SU-DHL-6 (cell line): ENCODE results near the gene IFIT5.

Experiments
- H2AFZ ChIP-seq: fragments of 200-600 bp; sonication (generic); 2 replicates; pipeline ENCODE4 v1.6.1; 2014; ENCODE audit warnings: low read depth, mild to moderate bottlenecking, moderate library complexity, mixed read lengths, antibody characterized with exemption, low read length; ENCODE audit not compliant: severe bottlenecking
- H3F3A ChIP-seq: fragments of 200-600 bp; shearing (Covaris generic); 2 replicates; pipeline ENCODE4 v1.6.0; 2016; ENCODE audit warnings: antibody characterized with exemption, mild to moderate bottlenecking; ENCODE audit not compliant: insufficient read depth
- H3K27ac ChIP-seq: fragments of 200-600 bp; sonication (generic); 2 replicates; pipeline ENCODE4 v1.5.1; 2016; ENCODE audit warnings: low read depth, mild to moderate bottlenecking, low read length, moderate library complexity, mixed read lengths
- H3K27me3 ChIP-seq: fragments of 200-600 bp; sonication (generic), shearing (Covaris generic); 2 replicates; pipeline ENCODE4 v1.6.0; 2014; ENCODE audit warnings: mild to moderate bottlenecking, low read length
- H3K36me3 ChIP-seq: fragments of 200-600 bp; sonication (generic); 2 replicates; pipeline ENCODE4 v1.6.1; 2014; ENCODE audit warnings: mild to moderate bottlenecking, low read length, mixed read lengths
- H3K4me2 ChIP-seq: fragments of 300-600, 200-600 bp; shearing (Covaris generic), sonication (generic); 2 replicates; pipeline ENCODE4 v1.6.0; 2014; ENCODE audit warnings: low read length, low read depth, mild to moderate bottlenecking; ENCODE audit not compliant: poor library complexity, severe bottlenecking
- H3K4me3 ChIP-seq: fragments of 200-600 bp; sonication (generic); 2 replicates; pipeline ENCODE4 v1.5.1; 2014; ENCODE audit warnings: antibody characterized with exemption, low read length, mild to moderate bottlenecking, mixed read lengths; ENCODE audit not compliant: insufficient read depth, poor library complexity, severe bottlenecking
- H3K79me2 ChIP-seq: fragments of 200-600 bp; sonication (generic); 2 replicates; pipeline ENCODE4 v1.6.1; 2014; ENCODE audit warnings: mild to moderate bottlenecking, low read length, moderate library complexity; ENCODE audit not compliant: insufficient read depth
- H3K9ac ChIP-seq: fragments of 200-600 bp; sonication (generic); 2 replicates; pipeline ENCODE4 v1.7.0; 2014; ENCODE audit warnings: mild to moderate bottlenecking, low read length
- H3K9me2 ChIP-seq: fragments of 200-600 bp; sonication (generic); replicated peaks from 2 replicates; pipeline ENCODE4 v1.6.1; 2014; ENCODE audit warnings: low read length; ENCODE audit not compliant: insufficient read depth
- H3K9me3 ChIP-seq: fragments of 200-600 bp; sonication (generic); 2 replicates; pipeline ENCODE4 v1.6.1; 2014; ENCODE audit warnings: low read length, mixed read lengths; ENCODE audit not compliant: insufficient read depth
- H4K20me1 ChIP-seq: fragments of 200-600 bp; sonication (generic); 2 replicates; pipeline ENCODE4 v1.6.1; 2014; ENCODE audit warnings: low read depth, mild to moderate bottlenecking, antibody characterized with exemption, low read length, moderate library complexity, mixed read lengths
- EZH2phosphoT487 ChIP-seq: fragments of 200-600 bp; sonication (generic), shearing (Covaris generic); conservative IDR thresholded peaks from 2 replicates; pipeline ENCODE4 v1.6.1; 2018; ENCODE audit warnings: mild to moderate bottlenecking, antibody characterized with exemption, low read length, moderate library complexity, mixed read lengths
- TF ChIP-seq, protein P1 (sequence below): fragments of 200-600 bp; sonication (generic); IDR thresholded peaks from one replicate; pipeline ENCODE4 v1.5.1; 2017; ENCODE audit warnings: antibody characterized with exemption, mild to moderate bottlenecking, low read length, moderate library complexity; ENCODE audit not compliant: insufficient read depth, poor library complexity, severe bottlenecking

The IFIT5 gene

DNA sequence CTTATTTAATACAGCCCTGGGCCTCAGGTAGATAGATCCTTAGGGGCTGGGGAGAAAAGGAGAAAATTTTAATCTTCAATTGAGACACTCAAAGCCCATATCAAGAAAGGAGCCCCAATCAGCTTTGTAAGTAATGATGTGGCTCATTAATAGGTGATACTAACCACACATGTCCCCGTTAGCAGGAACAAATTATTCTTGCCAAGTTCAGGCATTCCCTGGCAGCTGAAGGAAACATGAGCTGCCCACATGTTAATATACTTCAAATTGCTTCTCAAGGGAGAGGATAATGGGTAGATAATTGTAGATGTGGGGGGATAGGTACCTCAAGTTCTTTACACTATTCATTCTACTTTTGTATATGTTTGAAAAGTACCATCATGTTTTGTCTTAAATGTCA is 14.5 kb downstream of the IFIT5 start:
- Histone ChIP-seq H2AFZ (no peak overlapping the region), H4K20me1 (no peaks in the 10 kb centered on the region), H3K27ac (no peak overlapping the region), H3K9ac (no peak overlapping the region), H3F3A (no peaks in the 10 kb centered on the region), H3K4me3 (no peak overlapping the region), H3K4me2 (no peak overlapping the region), H3K9me3 (no peaks in the 10 kb centered on the region), H3K36me3 (no peaks in the 10 kb centered on the region), H3K79me2 (no peaks in the 10 kb centered on the region), H3K9me2 (no peaks in the 10 kb centered on the region), H3K27me3 (no peaks in the 10 kb centered on the region)
- TF ChIP-seq, protein P1, sequence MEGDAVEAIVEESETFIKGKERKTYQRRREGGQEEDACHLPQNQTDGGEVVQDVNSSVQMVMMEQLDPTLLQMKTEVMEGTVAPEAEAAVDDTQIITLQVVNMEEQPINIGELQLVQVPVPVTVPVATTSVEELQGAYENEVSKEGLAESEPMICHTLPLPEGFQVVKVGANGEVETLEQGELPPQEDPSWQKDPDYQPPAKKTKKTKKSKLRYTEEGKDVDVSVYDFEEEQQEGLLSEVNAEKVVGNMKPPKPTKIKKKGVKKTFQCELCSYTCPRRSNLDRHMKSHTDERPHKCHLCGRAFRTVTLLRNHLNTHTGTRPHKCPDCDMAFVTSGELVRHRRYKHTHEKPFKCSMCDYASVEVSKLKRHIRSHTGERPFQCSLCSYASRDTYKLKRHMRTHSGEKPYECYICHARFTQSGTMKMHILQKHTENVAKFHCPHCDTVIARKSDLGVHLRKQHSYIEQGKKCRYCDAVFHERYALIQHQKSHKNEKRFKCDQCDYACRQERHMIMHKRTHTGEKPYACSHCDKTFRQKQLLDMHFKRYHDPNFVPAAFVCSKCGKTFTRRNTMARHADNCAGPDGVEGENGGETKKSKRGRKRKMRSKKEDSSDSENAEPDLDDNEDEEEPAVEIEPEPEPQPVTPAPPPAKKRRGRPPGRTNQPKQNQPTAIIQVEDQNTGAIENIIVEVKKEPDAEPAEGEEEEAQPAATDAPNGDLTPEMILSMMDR: no peak
- TF ChIP-seq EZH2phosphoT487: no peak

DNA sequence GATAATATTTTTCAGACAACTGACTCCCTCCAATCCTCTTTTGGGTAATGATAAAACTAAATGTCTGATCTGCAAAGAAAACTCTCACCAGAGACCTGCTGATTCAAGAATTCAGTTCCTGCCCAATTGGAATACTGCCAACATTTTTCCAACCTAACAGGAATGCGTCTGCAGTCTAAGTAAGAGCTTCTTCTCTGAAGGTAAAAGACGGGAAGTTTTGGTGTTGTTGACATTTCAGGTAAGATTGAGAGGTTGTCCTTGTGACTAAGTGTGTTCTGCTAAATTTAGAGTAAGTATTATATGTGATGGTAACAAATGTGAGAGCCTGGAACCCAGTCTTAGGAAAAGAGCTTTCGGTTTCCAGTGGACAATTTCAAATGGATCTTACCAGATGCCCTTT is 17.6 kb downstream of the IFIT5 start:
- Histone ChIP-seq H3K9ac (no peak overlapping the region), H3K4me3 (no peak overlapping the region), H3K36me3 (no peaks in the 10 kb centered on the region), H3K9me2 (no peaks in the 10 kb centered on the region), H3K27ac (no peak overlapping the region), H2AFZ (no peak overlapping the region), H3K4me2 (no peak overlapping the region), H3K27me3 (no peaks in the 10 kb centered on the region), H4K20me1 (no peaks in the 10 kb centered on the region), H3F3A (no peaks in the 10 kb centered on the region), H3K79me2 (no peaks in the 10 kb centered on the region), H3K9me3 (no peaks in the 10 kb centered on the region)
- TF ChIP-seq, protein P1: no peak
- no peak for TF ChIP-seq EZH2phosphoT487

DNA sequence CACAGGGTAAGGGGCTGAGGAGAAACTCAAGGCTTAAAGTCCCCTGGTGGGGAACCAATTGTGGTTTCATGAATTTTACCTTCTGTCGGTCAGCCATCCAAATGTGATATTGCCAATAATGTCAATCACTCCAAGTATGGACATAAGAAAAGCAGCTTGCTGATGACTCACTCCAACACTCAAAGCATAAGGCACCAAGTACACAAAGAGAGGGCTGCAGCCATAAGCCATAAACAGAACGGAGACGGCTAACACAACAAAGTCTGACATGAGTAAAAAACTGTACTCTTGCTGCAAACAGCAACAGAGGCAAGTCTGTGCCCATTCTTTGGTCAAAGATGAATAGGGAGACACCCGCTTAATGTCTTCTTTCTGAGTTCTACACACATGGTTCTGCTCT is 24.2 kb downstream of the IFIT5 start:
- no peaks in the 10 kb centered on the region for H3K36me3 ChIP-seq
- TF ChIP-seq EZH2phosphoT487: no peak
- no peaks in the 10 kb centered on the region for H3K9me2 ChIP-seq
- H3F3A ChIP-seq: no peaks in the 10 kb centered on the region
- H3K9ac ChIP-seq: no peak overlapping the region
- no peak overlapping the region for H3K27ac ChIP-seq
- H3K9me3 ChIP-seq: no peaks in the 10 kb centered on the region
- H3K4me2 ChIP-seq: no peak overlapping the region
- no peak overlapping the region for H2AFZ ChIP-seq
- H4K20me1 ChIP-seq: no peaks in the 10 kb centered on the region
- no peak overlapping the region for H3K4me3 ChIP-seq
- no peaks in the 10 kb centered on the region for H3K79me2 ChIP-seq
- no peaks in the 10 kb centered on the region for H3K27me3 ChIP-seq

DNA sequence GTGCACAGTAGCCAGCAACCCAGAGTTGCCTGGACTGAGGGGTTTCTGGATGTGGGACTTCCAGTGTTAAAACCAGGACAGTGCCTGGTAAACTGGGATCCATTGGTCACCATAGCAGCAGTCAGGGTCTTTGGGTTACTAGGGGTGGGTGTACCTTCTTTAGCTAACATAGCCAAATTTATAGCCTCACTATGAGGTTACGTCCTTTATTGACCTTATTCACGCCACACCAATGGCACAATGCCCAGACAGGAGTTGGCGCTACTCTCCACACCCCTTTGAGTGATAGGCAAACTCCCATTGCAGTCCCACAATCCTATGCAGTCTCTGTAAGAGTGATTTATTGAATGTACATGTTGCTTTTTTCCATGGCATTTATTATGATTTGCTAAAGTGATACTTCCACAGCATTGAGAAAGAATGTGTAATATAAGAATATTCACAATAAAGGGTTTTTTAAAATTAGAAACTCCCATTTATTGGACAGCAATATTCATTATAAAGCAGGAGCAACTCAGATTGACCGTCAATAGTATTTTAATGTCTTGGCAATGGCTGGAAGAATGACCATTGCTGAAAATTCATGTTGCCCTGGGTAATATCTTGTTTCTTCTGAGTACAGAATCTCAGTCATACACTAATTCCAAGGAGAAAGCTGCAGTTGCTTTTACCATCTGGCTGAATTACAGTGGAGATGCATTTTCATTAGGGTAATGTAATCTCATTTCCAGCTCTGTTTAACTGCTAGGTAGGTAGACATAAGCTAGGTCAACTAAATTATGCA is 26.1 kb downstream of the IFIT5 start:
- no peaks in the 10 kb centered on the region for H3F3A ChIP-seq
- H4K20me1 ChIP-seq: no peaks in the 10 kb centered on the region
- H3K9me2 ChIP-seq: no peaks in the 10 kb centered on the region
- no peaks in the 10 kb centered on the region for H3K36me3 ChIP-seq
- no peaks in the 10 kb centered on the region for H3K79me2 ChIP-seq
- TF ChIP-seq, protein P1: no peak
- no peak for TF ChIP-seq EZH2phosphoT487
- no peak overlapping the region for H2AFZ ChIP-seq
- no peaks in the 10 kb centered on the region for H3K27me3 ChIP-seq
- H3K4me2 ChIP-seq: no peak overlapping the region
- H3K27ac ChIP-seq: no peak overlapping the region
- H3K9me3 ChIP-seq: no peaks in the 10 kb centered on the region
- no peak overlapping the region for H3K4me3 ChIP-seq
- no peak overlapping the region for H3K9ac ChIP-seq
